ENCODE data around the gene CORO1C.

DNA sequence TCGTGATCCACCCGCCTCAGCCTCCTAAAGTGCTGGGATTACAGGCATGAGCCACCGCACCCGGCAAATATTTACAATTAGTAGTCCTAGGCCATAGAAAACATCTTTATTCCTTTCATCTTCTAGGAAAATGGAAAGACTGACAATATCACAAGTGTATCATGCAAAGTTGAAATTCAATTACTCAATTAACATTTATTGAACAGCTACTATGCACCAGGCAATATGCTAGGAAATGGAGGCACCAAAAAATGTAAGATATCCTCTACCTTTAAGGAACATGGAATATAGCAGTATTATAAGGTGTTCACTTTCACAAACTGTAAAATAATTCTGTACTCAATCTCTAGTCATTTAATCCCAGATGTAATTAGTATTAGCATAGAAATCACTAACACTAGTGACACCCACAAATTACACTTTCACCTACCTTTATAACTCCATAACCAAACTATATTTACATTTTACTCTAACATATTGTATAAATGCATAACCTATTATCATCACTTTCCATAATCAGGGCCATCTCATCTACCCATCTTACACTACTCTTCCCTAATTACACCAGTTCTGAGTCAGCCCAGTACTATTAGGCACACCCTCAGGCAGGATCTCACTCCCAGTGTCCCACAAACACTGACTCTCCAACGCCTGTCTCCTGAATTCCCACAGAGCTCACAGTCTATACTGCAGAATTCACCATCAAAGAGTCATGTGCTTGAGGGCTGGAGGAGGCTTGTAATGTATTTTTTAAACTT is 10.4 kb downstream of the CORO1C start:
- no peak for TF ChIP-seq POLR2AphosphoS5 (IDR thresholded peaks at IDR 0.05)
- no peak for TF ChIP-seq POLR2A (IDR thresholded peaks at IDR 0.05)
- no peak for TF ChIP-seq EP300 (IDR thresholded peaks at IDR 0.05)

Measured in gastroesophageal sphincter (tissue), 2 donors.